ENCODE measurements around the gene RIGI. TPM values are rescaled to one million over a fixed set of nuclear protein-coding genes. Genes with fewer than 3 reads are reported as not detected.

Gene RIGI
- total and polyA plus RNA-seq, 10 of the 15 experiments (the other 5 are each of a cell fraction or from before 2014, with no cell fraction given) = 5.3 to 15.2 (median 9.1) TPM

- TF ChIP-seq MXI1 (IDR thresholded peaks at IDR 0.05; ENCODE audit: low read depth, low read length) = no peak
Measured at GRCh38 chr9:32574858-32575257, 48.9 kb upstream of the RIGI start (continued).

GRCh38 chr9:32573821-32574220 is 47.8 kb upstream of the RIGI start:
- no peak overlapping the region for H3K27ac ChIP-seq (ENCODE audit: control insufficient read depth, insufficient read depth)
- no peaks in the 10 kb centered on the region for H3K9me3 ChIP-seq (replicated peaks; ENCODE audit: control insufficient read depth, insufficient read depth, low read length)
- intact Hi-C loops (cut with micrococcal nuclease; ENCODE audit: unreplicated experiment) (loop anchor here (1.0 to 5.0 kb wide), 3 partner anchors 49 to 427 kb away; partner anchors contain the start of gene APTX), in situ Hi-C loops (cut with MboI) (no loop called here)
- WGBS (ENCODE audit: insufficient coverage, insufficient replicate concordance, low lambda C conversion rate, missing lambda C conversion rate) = 95% methylated on average over 7 of the region's 7 CpGs
- RAD21 ChIA-PET (ENCODE audit: unreplicated experiment) = interaction anchor here (1.6 to 12.1 kb wide), 4 partner anchors 23 to 197 kb away, joined by 5 to 368 read pairs (median 40); partner anchors contain the start of genes RIGI, SMIM27 and TOPORS
- H3K4me1 ChIP-seq (ENCODE audit: control insufficient read depth, insufficient read depth, low read length) = peaks cover 4% of the 10 kb centered on the region; the same call in 1 of the 2 replicates
- POLR2A ChIA-PET = interaction anchor here (0.7 to 2.1 kb wide), 3 partner anchors 24 to 195 kb away, joined by 3 to 12 read pairs (median 3); no protein-coding TSS in a partner anchor
- H3K79me2 ChIP-seq (ENCODE audit: control insufficient read depth, insufficient read depth, low read length) = peaks cover 32% of the 10 kb centered on the region
- H3K27me3 ChIP-seq (replicated peaks in 1 of 2; ENCODE audit: control insufficient read depth in 2 of 2, insufficient read depth in 2 of 2, low read length in 1 of 2) = no peaks in the 10 kb centered on the region
- ATAC-seq = no peak
- H3K9ac ChIP-seq (ENCODE audit: control insufficient read depth, insufficient read depth, low read length) = no peak overlapping the region
- no peak for DNase-seq (ENCODE audit: low read depth, low spot score)
- H3K4me3 ChIP-seq = peak overlapping the region; percentile 85; the same call in 1 of the 2 replicates
- H3K4me2 ChIP-seq (ENCODE audit: control insufficient read depth, insufficient read depth) = no peak overlapping the region; the same call in 1 of the 2 replicates
- no peak for FAIRE-seq
- no TSS peak for BruUV-seq (replicated peaks)
- peak overlapping the region; percentile 95 for H2AFZ ChIP-seq (ENCODE audit: control insufficient read depth, low read depth, low read length)
- no peak for TF ChIP-seq YBX1 (IDR thresholded peaks at IDR 0.05)
- no peak for TF ChIP-seq E4F1 (IDR thresholded peaks at IDR 0.05; ENCODE audit: borderline replicate concordance, partially characterized antibody)
- TF ChIP-seq SP1 (IDR thresholded peaks at IDR 0.05; ENCODE audit: low read depth, low read length) = no peak
- no peak for TF ChIP-seq NRF1 (conservative IDR thresholded peaks at IDR 0.05; ENCODE audit: low read depth, low read length)
- TF ChIP-seq EZH2 (IDR thresholded peaks at IDR 0.05; ENCODE audit: borderline replicate concordance, control insufficient read depth, low read depth, low read length) = no peak
- TF ChIP-seq MEF2A (IDR thresholded peaks at IDR 0.05; ENCODE audit: insufficient read depth, low read depth, low read length) = no peak
- SMC1A ChIA-PET (ENCODE audit: uncharacterized antibody, unreplicated experiment) = interaction anchor here (0.8 to 4.0 kb wide), 10 partner anchors 7 to 394 kb away, joined by 3 to 100 read pairs (median 7); partner anchors contain the start of gene RIGI
- H4K20me1 ChIP-seq (ENCODE audit: control insufficient read depth, insufficient read depth) = no peaks in the 10 kb centered on the region
- CTCF ChIA-PET = interaction anchor here (0.8 to 4.2 kb wide), 11 partner anchors 8 to 394 kb away, joined by 3 to 182 read pairs (median 25); partner anchors contain the start of genes ACO1, SMIM27 and TOPORS
- H3K36me3 ChIP-seq (ENCODE audit: control insufficient read depth in 2 of 2, insufficient read depth in 2 of 2, low read length in 1 of 2) = no peaks in the 10 kb centered on the region; a peak in 1 of 4 replicates

Measured in GM12878 (cell line).